Skeletal muscle tissue (tissue), 4 donors: Measurements from ENCODE around the gene UBFD1. TPM values are rescaled to one million over a fixed set of nuclear protein-coding genes. Genes with fewer than 3 reads are reported as not detected.
A peak's percentile ranks its signal among the peaks of the same experiment; 100 is the strongest.
"Not testable (repeated sequence)": the region's sequence is repeated elsewhere in the genome, so short reads cannot be mapped to it uniquely, and the experiment has no call there.

Source experiments
- H3K27ac ChIP-seq: one replicate; pipeline ENCODE4 v1.7.0; 2013; ENCODE audit warnings: mild to moderate bottlenecking, low read depth, low read length, inconsistent platforms
- H3K27me3 ChIP-seq, 3 donors: one replicate each; pipeline ENCODE4 v1.7.0; 2013; ENCODE audit warnings: low read length in 3 of 3; ENCODE audit not compliant: control insufficient read depth in 3 of 3, insufficient read depth in 3 of 3
- H3K36me3 ChIP-seq, 3 donors: one replicate each; pipeline ENCODE4 v1.7.0; 2013; ENCODE audit warnings: low read length in 3 of 3; ENCODE audit not compliant: control insufficient read depth in 3 of 3, insufficient read depth in 3 of 3
- H3K4me1 ChIP-seq, 3 donors: one replicate each; pipeline ENCODE4 v1.7.0; 2013; ENCODE audit warnings: low read length in 3 of 3, mild to moderate bottlenecking in 3 of 3; ENCODE audit not compliant: control insufficient read depth in 3 of 3, insufficient read depth in 3 of 3
- H3K4me3 ChIP-seq, 3 donors: one replicate each; pipeline ENCODE4 v1.7.0; 2013; ENCODE audit warnings: low read length in 3 of 3
- H3K9ac ChIP-seq, 3 donors: one replicate each; pipeline ENCODE4 v1.7.0; 2013; ENCODE audit warnings: low read length in 3 of 3, mild to moderate bottlenecking in 3 of 3, moderate library complexity in 2 of 3, low read depth in 1 of 3
- H3K9me3 ChIP-seq, 3 donors: one replicate each; pipeline ENCODE4 v1.7.0; 2013; ENCODE audit warnings: low read length in 3 of 3; ENCODE audit not compliant: control insufficient read depth in 3 of 3
- total RNA-seq: library from RNA; depleted of rRNA; stranded (reverse); fragments of >200 nt; gene quantifications from one replicate; pipeline ENCODE4 v1.2.3, GENCODE V29; 2014
- donor health status: Osteomylitis.

Gene UBFD1
- total RNA-seq, 1 donor from 2014 or later = 36.5 TPM

DNA sequence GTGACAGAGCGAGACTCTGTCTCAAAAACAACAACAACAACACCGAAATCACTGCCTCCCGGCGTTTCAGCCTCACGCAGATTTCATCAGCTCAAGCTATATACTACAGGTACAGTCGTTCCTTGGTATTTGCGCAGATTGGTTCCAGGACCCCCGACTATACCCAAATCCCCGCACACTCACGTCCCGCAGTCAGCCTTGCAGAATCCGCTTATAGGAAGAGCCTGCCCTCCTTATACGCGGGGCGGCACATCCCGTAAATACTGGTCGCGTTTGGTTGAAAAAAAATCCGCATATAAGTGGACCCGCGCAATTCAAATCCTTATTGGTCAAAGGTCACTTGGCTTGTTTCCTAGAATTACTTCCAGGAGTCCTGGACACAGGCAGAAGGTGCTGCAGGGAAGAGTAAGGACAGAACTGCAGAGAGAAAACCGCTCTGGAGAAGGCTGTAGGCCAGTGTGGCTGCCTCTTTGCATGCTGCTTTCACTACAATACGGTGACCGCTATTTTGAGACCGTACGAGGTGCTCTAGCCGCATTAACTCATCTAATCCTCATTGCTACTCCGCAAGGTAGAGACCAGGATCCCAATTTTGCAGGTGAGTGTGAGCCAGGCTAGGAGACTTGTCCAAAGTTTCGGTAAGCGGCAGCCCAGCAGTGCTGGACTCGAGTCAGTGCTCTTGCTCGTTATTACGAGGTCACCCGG lies 37.9 kb downstream of the UBFD1 start:
- Histone ChIP-seq H3K9ac (peak overlapping the region; percentile 89 to 96 (median 93)), H3K4me1 (peaks cover 22 to 37% (median 27%) of the 10 kb centered on the region in 3 donors), H3K27me3 (no peaks in the 10 kb centered on the region), H3K27ac (peak overlapping the region; percentile 83), H3K9me3 (no peaks in the 10 kb centered on the region), H3K4me3 (peak overlapping the region; percentile 88 to 99 (median 97)), H3K36me3 (peaks cover 13 to 31% (median 22%) of the 10 kb centered on the region in 3 donors)

DNA sequence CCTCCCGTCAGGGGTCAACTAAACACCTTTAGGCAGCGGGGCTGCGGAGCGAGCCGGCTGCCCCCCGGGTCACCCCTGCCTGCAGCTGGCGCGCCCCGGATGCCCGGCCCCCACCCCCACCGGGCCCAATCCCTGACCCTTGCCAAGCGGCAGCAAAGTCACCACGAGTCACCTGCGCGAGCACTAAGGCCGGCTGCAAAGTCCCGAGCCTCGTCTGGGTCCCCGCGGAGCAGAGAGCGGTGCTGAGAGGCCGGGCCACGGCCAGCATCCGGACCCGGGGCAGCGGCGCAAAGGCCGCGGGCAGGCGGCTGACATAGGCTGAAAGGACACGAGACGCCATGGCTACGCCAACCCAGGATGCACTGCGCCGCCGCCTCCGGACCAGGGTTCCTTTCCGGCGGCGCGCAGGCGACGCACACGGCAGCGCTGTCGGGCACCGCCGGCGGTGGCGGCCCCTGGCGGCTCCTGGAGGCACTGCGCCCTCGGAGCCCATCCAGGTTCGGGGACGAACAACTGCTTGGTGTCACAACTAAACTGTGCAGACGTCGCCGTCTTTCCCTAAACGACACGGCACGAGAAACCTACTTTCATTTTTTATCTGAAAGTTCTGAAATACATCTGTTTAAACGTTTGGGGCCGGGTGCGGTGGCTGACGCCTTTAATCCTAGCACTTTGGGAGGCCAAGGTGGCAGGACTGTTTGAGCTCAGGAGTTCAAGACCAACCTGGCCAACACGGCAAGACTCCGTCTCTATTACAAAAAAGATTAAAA lies 38.6 kb downstream of the UBFD1 start, which contains the start of gene NDUFAB1:
TSS of gene NDUFAB1 (minus strand) at position 366 of the 770 bp plus-strand sequence. CDS start at position 340, 26 bp downstream.
- Histone ChIP-seq H3K27me3 (no peaks in the 10 kb centered on the region), H3K4me3 (peak within 1 kb of the TSS; percentile 88 to 99 (median 97)), H3K36me3 (peaks cover 13 to 24% (median 16%) of the 10 kb centered on the region in 3 donors), H3K9me3 (no peaks in the 10 kb centered on the region), H3K4me1 (peaks cover 22 to 37% (median 26%) of the 10 kb centered on the region in 3 donors), H3K27ac (peak within 1 kb of the TSS; percentile 83), H3K9ac (peak within 1 kb of the TSS; percentile 89 to 96 (median 93))

DNA sequence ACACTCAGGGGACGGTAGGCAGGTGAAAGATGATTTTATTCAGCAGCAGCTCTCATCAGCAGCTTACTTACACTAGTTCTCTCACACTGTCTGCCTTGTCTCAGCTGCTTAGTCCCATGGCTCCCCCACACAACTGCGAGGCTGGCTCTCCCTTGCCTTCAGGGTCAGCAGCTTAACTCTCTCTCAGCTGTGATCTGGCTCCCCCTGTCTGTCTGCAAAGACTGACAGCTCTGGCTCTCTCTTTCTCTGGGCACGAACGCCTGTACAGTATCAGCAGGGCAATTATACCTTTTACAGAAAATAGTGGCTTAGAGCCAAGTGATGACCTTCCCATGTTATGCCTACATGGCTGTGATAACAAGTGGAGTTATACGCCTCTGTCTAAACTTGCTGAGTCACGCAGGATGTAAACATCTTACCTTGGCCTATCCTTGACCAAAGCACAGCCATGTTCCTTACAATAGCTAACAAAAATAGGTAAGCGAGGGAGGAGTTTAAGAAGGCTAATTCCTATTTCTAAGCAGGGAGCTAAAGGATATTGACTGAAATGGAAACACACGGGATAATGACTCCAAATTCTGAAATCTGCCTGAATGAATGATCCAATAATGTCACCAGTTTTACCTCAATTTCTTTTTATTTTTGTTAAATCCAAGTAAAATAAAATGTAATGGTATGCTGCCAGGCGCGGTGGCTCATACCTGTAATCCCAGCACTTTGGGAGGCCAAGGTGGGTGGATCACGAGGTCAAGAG lies 39.7 kb downstream of the UBFD1 start:
- Histone ChIP-seq H3K9me3 (no peaks in the 10 kb centered on the region), H3K4me3 (peak overlapping the region in 1 of 3 donors; percentile 41), H3K27me3 (no peaks in the 10 kb centered on the region), H3K27ac (peak overlapping the region; percentile 83), H3K4me1 (peaks cover 18 to 28% (median 19%) of the 10 kb centered on the region in 3 donors), H3K36me3 (peaks cover 9 to 14% (median 10%) of the 10 kb centered on the region in 3 donors), H3K9ac (peak overlapping the region in 1 of 3 donors; percentile 93)

DNA sequence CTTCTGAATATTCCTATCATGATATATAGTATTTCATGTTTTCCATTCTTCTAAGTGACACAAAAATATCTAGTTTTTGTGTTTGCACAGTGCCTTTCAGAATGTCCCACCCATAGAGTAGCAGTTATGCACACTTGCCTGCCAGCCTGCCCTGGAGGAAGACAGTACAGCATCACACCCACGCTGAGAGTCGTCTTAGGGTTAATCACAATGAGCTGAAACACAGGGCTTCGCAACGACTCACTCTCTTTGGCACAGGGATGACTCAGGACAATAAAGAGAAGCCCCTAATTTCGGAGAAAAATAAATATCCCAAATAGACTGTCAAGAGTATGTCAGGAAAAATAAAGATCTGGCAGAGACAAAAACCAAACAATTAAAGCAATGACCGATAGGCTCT lies 50.2 kb downstream of the UBFD1 start:
- no peak overlapping the region for H3K9ac ChIP-seq
- no peaks in the 10 kb centered on the region for H3K9me3 ChIP-seq
- peaks cover under 1 to 31% (median 28%) of the 10 kb centered on the region in 3 donors for H3K36me3 ChIP-seq
- no peak overlapping the region for H3K27ac ChIP-seq
- H3K4me3 ChIP-seq = no peak overlapping the region
- no peaks in the 10 kb centered on the region for H3K27me3 ChIP-seq
- H3K4me1 ChIP-seq = no peaks in the 10 kb centered on the region

DNA sequence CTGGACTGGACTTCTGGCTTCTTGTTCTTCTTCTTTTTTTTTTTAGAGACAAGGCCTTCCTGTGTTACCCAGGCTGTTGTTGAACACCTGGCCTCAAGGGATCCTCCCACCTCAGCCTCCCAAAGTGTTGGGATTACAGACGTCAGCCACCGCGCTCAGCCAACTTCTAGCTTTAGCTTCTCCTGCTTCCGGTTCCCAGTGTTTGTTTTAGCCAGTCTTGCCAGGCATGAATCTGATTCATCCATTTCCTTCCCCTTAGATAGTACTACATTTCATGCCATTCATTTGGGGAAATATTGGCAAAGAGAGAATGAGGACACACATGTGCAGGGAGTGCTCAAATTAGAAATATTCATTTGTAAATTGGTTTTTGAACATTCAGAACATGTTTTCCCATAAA lies 50.7 kb downstream of the UBFD1 start:
- no peak overlapping the region for H3K9ac ChIP-seq
- H3K36me3 ChIP-seq = peaks cover 0 to 31% (median 30%) of the 10 kb centered on the region in 3 donors
- H3K27me3 ChIP-seq = no peaks in the 10 kb centered on the region
- H3K27ac ChIP-seq = no peak overlapping the region
- H3K9me3 ChIP-seq = no peaks in the 10 kb centered on the region
- no peak overlapping the region for H3K4me3 ChIP-seq
- no peaks in the 10 kb centered on the region for H3K4me1 ChIP-seq

DNA sequence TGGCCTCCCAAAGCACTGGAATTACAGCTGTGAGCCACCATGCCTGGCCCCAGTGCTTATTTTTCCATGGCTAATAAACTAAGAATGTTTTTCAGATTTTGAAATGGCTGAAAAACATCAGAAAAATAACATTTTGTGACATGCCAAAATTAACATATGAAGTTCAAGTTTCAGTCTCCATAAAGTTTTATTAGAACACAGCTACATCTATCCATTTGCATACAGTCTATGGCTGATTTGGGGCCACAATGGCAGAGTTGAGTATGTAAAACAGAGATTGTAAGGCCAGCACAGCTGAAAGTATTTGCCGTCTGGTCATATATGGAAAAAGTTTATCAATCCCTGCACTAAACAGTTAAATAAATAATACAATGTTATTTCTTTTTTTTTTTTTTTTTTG lies 52.4 kb downstream of the UBFD1 start:
- Histone ChIP-seq H3K36me3 (peaks cover 0 to 23% (median 23%) of the 10 kb centered on the region in 3 donors), H3K27ac (no peak overlapping the region), H3K27me3 (no peaks in the 10 kb centered on the region), H3K9ac (no peak overlapping the region), H3K4me3 (no peak overlapping the region), H3K9me3 (no peaks in the 10 kb centered on the region), H3K4me1 (no peaks in the 10 kb centered on the region)

DNA sequence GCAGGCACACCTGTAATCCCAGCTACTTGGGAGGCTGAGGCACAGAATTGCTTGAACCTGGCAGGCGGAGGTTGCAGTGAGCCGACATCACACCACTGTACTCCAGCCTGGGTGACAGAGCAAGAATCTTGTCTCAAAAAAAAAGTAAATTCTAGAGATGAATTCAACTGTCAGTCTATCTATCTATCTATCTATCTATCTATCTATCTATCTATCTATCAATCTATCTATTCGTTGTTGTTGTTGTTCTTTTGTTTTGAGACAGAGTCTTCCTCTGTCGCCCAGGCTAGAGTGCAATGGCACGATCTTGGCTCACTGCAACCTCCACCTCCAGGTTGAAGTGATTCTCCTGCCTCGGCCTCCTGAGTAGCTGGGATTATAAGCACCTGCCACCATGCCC lies 53.4 kb downstream of the UBFD1 start:
- not testable (repeated sequence) for H3K27ac ChIP-seq, H3K9ac ChIP-seq, H3K4me3 ChIP-seq, H3K9me3 ChIP-seq, H3K27me3 ChIP-seq, H3K4me1 ChIP-seq
- peaks cover 0 to 23% (median 20%) of the 10 kb centered on the region in 3 donors for H3K36me3 ChIP-seq

DNA sequence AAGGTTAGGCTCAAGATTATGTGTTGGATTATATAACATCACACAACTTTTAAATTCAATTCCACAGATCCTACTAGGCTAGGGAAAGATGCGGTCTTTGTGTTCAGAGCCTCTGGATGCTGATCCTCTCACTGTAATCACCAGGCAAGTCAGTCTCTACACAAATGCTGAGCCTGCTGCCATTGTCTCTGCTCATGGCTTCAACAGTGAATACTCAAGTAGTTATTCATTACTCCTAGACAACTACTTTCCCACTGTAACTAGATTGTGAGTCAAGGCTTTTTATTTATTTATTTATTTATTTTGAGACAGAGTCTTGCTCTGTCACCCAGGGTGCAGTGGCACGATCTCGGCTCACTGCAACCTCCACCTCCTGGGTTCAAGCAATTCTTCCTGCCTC lies 54.4 kb downstream of the UBFD1 start:
- Histone ChIP-seq H3K27me3 (no peaks in the 10 kb centered on the region), H3K4me3 (no peak overlapping the region), H3K36me3 (peaks cover 0 to 23% (median 16%) of the 10 kb centered on the region in 3 donors), H3K4me1 (no peaks in the 10 kb centered on the region), H3K9me3 (no peaks in the 10 kb centered on the region), H3K27ac (no peak overlapping the region), H3K9ac (no peak overlapping the region)

DNA sequence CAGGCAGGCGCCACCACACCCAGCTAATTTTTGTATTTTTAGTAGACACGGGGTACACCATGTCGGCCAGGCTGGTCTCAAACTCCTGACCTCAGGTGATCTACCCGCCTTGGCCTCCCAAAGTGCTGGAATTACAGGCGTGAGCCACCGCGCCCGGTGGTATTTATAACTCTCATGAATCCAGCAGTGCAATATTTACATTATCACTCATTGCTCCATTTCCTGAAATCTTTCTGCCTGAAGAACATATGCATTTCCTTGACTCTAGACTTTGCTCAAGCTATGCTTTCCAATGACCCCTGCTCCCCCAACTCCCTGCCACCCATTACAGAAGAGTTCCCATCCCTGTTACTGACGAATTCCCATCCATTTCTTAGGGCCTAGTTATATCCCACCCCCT lies 58.3 kb downstream of the UBFD1 start:
- Histone ChIP-seq H3K27ac (no peak overlapping the region), H3K4me3 (no peak overlapping the region), H3K4me1 (no peaks in the 10 kb centered on the region), H3K27me3 (no peaks in the 10 kb centered on the region), H3K36me3 (peaks cover 2 to 30% (median 27%) of the 10 kb centered on the region in 3 donors), H3K9ac (no peak overlapping the region), H3K9me3 (no peaks in the 10 kb centered on the region)
